GM12892 (cell line): ENCODE measurements around the gene UNCX.

ENCODE experiments used
- POLR2AphosphoS5 ChIP-seq: IDR thresholded peaks from 2 replicates; pipeline ENCODE4 v1.6.1; 2011; ENCODE audit warnings: low read depth, low read length, control low read depth
- TAF1 ChIP-seq: IDR thresholded peaks from 2 replicates; pipeline ENCODE4 v1.6.1; 2011; ENCODE audit warnings: low read depth, mild to moderate bottlenecking, control low read depth, low read length, borderline replicate concordance

DNA sequence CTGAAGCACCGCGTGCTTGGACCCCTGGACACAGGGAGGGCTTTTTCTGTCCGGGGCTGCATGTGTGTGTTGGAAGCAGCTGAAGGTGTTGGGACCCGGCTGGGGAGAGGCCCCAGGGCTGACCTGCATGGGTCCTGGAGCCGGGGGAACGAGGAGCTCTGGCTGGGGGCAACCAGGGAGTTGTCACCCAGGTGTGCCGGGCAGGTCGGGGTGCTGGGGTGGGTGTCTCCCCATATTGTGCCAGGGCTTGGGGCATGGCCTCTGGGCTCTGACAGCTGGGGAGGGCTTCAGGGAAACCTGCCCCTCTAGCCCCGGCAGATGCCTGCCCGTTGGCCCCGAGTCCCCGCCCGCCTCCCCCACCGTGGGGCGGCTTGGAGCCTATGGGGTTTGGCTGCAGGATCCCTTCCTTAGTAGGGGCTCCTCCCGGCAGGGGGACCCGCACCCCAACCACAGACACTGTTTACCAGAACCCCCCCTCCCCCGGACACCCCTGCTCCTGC, 42.3 kb downstream of the UNCX start:
- no peak for TF ChIP-seq TAF1
- no peak for TF ChIP-seq POLR2AphosphoS5
